ENCODE data around the gene TUSC2.

TUSC2 gene

DNA sequence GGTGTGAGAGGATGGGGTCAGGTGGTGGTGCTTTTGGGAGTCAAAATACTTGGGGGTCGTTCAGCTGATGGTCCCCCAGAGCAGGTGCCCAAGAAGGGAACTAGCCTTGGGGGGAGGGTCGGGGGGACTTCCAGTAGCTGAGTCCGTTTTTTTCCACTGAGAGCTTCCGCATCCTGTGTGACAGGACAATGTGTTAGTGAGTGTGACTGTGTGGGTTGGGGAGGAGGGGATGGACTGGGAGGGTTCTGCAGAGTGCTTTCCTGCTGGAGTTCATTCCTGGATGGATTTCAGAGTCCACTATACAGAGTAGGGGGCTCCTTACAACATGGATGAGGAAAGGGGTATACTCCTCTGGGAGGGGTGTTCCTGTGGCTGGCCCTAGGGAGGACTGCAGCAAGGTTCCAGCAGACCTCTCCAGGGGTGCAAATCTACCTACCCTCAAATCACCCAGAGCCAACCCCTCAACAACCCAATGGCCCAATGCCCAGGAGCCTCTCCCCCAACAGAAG is 4.9 kb downstream of the TUSC2 start:
- in situ Hi-C loops (cut with MboI; ENCODE audit: low sequenced_read_pairs, unreplicated experiment), result no loop called here
- TF ChIP-seq, protein P1, sequence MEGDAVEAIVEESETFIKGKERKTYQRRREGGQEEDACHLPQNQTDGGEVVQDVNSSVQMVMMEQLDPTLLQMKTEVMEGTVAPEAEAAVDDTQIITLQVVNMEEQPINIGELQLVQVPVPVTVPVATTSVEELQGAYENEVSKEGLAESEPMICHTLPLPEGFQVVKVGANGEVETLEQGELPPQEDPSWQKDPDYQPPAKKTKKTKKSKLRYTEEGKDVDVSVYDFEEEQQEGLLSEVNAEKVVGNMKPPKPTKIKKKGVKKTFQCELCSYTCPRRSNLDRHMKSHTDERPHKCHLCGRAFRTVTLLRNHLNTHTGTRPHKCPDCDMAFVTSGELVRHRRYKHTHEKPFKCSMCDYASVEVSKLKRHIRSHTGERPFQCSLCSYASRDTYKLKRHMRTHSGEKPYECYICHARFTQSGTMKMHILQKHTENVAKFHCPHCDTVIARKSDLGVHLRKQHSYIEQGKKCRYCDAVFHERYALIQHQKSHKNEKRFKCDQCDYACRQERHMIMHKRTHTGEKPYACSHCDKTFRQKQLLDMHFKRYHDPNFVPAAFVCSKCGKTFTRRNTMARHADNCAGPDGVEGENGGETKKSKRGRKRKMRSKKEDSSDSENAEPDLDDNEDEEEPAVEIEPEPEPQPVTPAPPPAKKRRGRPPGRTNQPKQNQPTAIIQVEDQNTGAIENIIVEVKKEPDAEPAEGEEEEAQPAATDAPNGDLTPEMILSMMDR (IDR thresholded peaks at IDR 0.05; ENCODE audit: borderline replicate concordance, control extremely low read depth, extremely low read depth, insufficient read depth, missing control alignments), result no peak
- no peak for DNase-seq (ENCODE audit: low spot score)

DNA sequence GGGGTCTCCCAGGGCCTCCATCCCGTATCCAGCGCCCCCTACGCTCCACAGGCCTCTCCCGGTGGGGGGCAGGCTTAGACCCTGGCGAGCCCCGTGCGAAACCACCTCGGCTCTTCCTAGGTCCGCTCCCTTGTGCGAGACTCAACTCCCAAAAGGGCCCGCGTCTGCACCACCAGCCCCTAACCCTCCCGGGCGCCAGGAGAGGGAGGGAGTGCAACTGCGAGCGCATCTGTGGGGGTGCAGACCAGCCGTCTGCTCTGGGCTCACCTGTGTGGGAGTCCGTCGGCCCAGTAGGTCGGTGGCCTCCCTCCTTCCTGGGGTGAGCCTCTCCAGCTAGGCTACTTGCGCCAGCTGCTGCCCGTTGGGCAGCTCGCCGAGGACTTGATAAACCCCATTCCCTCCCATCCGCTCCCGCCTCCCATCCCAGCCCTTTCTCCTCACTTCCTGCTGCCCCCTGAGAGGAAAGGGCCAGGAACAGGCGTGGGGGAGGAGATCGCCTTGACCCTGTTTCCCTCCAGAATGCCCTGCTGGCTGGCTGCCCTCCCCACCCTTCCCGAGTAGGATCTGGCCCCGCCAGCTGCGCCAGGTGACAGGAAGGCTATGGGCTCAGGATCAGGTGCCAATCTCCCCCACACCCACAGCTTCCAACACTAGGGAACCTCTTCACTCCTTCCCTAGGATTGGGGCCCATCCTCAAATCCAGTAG is 5.5 kb downstream of the TUSC2 start, which contains the start of gene HYAL2:
TSS of gene HYAL2 (minus strand) at position 360 of the 706 bp plus-strand sequence. CDS start 2,256 bp downstream, outside the sequence.
- in situ Hi-C loops (cut with MboI; ENCODE audit: low sequenced_read_pairs, unreplicated experiment), result no loop called here
- DNase-seq (ENCODE audit: low spot score), result no peak
- TF ChIP-seq, protein P1 (IDR thresholded peaks at IDR 0.05; ENCODE audit: borderline replicate concordance, control extremely low read depth, extremely low read depth, insufficient read depth, missing control alignments), result no peak

DNA sequence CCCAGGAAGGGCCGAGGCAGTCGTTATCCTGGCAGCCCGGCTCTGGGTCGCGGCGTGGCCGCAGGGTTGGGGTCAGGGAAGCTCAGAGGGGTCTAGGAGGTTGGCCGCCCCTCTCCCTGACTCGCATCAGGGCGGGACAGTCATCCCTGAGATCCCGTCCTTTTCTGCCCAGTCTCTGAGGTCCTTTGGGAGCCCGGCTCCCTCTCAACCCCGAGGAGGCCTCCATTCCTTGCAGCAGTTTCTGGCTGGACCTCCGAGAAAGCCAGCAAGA is 6.0 kb downstream of the TUSC2 start:
- in situ Hi-C loops (cut with MboI; ENCODE audit: low sequenced_read_pairs, unreplicated experiment), result no loop called here
- DNase-seq (ENCODE audit: low spot score), result no peak

DNA sequence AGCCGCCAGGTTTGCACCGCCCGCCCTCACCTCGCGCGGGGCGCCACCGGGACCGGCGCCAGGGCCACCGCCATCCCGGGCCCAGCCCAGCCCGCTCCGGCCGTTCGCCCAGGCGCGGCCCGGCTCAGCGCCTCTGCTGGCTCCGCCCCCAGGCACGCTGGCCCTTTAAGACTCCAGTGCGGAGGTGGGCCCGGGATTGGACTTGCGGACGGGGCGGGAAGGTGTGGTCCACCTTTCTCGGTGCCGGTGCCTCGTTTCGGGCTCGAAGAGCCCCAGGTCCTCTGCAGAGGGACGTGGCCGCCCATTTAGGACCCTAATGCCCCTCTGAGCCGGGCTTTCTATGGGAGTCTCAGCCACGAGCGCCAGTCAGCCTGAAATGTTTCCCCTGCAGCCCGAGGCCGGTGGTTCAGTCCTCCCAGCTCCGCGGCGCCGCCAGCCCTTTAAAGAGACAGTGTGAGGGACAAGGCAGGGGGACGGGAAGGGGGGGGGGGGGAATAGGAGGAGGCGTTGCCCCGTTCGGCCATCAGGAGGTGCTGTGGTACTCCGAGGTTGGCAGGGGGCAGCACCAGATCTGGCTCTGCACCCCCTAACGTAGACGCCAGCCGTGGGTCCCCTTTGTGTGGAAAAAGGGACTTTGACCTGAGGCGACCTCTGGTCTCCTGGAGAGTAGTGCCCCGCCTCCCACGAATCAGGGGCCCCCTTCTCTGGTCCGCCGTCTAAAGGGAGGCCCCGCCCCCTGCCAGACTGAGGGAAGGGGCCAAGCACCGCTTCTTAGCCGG is 6.5 kb downstream of the TUSC2 start:
- in situ Hi-C loops (cut with MboI; ENCODE audit: low sequenced_read_pairs, unreplicated experiment), result no loop called here
- TF ChIP-seq, protein P1 (IDR thresholded peaks at IDR 0.05; ENCODE audit: borderline replicate concordance, control extremely low read depth, extremely low read depth, insufficient read depth, missing control alignments), result peak; percentile 41
- peak; percentile 93 for DNase-seq (ENCODE audit: low spot score)

More for the DNA sequence above, 6.0 kb downstream of the TUSC2 start:
- TF ChIP-seq, protein P1 (IDR thresholded peaks at IDR 0.05; ENCODE audit: borderline replicate concordance, control extremely low read depth, extremely low read depth, insufficient read depth, missing control alignments), result no peak

DNA sequence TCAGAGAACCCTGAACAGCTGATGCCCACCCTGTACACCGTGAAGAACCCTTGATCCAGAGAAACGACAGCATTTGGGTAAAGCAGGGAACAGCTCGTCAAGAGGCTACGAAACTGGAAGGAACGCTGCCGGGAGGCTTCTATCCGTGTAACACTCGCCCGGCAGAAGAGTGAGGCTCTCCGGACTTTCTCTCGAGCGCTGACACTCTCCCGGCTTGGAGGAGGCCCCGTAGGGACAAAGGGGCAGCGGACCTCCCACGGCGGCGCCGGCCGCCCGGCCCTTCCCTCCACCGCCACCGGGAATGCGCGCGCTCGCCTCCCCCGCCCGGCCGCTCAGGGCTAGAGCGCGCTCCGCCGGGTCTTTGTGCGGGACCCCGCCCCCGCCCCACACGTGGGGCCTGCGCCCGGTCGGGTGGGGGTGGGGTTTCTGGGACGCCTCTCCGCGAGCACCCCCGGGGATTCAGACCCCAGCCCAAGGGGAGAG is 7.1 kb downstream of the TUSC2 start:
- TF ChIP-seq, protein P1 (IDR thresholded peaks at IDR 0.05; ENCODE audit: borderline replicate concordance, control extremely low read depth, extremely low read depth, insufficient read depth, missing control alignments), result no peak
- in situ Hi-C loops (cut with MboI; ENCODE audit: low sequenced_read_pairs, unreplicated experiment), result no loop called here
- DNase-seq (ENCODE audit: low spot score), result peak; percentile 86

DNA sequence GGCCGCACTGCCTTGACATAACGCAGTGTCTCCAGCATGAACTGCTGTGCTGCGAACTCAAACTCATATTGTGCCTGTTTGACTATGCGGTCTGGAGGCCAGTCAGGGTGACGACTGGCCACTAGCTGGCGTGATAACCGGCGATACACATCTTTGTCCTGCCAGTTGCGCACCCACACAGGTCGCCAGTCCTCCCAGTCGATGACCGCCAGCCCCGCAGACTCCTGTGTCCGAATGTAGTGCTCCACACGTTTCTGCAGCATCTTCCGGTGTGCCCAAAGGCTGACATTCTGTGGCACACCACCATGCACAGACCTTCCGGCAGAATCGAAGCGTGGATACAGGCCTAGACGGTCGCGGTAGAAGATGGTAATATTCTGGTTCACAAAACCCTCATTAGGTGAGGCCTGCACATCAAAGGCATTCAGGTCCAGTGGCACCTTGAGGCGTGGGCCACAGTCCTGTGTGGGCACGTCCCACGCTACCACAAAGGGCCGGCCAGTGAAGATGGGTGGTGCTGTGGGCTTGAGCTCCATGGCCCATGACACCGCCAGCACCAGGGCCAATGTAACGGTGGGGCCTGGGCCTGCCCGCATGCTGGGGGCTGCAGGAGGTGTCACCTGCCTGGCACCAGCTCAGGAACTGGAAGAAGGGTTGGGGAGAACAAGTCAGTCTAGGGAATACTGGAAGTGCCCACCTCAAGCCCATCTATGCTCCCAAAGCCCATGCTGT is 8.0 kb downstream of the TUSC2 start:
- TF ChIP-seq, protein P1 (IDR thresholded peaks at IDR 0.05; ENCODE audit: borderline replicate concordance, control extremely low read depth, extremely low read depth, insufficient read depth, missing control alignments), result no peak
- in situ Hi-C loops (cut with MboI; ENCODE audit: low sequenced_read_pairs, unreplicated experiment), result no loop called here
- no peak for DNase-seq (ENCODE audit: low spot score)

All from GM13976 (cell line).